HG02623 (cell line): Measurements from ENCODE around the gene TRIM72.
A peak's percentile ranks its signal among the peaks of the same experiment; 100 is the strongest.
"Not testable (repeated sequence)": the region's sequence is repeated elsewhere in the genome, so short reads cannot be mapped to it uniquely, and the experiment has no call there.

Source experiments
- ATAC-seq: cut with Tn5 transposase; IDR thresholded peaks from one replicate; pipeline ENCODE4 v1.9.1; 2021; ENCODE audit warnings: moderate library complexity; ENCODE audit not compliant: unreplicated experiment

The TRIM72 gene

DNA sequence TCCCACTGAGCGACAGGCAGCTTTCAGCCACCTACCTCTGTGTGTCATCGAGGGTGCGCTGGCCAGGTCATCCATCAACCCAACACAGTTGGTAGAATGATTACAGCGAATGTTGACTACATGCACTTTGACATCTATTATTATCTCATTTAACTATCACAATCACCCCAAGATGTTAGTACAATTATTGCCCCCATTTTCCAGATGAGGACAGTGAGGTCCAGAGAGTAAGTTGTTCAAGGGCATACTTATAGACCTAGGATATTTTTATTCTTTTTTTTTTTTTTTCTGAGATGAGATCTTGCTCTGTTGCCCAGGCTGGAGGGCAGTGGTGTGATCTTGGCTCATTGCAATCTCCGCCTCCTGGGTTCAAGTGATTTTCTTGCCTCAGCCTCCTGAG, 37.5 kb downstream of the TRIM72 start:
- ATAC-seq = no peak

DNA sequence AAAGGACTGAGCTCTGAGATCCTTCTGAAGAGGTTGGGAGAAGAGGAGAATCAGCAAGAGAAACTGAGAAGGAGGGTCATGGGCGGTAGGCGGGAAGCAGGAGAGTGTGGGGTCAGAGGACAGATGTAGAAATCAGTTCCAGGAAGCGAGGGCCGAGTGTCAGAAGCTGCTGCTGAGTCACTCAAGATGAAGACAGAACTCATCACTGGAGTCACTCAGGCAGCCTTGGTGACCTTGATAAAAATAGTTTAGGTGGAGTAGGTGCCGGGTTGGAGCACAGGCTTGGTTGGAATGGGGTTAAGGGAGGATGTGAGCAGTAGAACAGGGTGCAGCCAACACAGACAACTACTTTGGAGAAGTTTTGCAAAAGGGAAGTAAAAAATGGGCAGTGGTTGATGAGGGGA, 39.7 kb downstream of the TRIM72 start:
- no peak for ATAC-seq

DNA sequence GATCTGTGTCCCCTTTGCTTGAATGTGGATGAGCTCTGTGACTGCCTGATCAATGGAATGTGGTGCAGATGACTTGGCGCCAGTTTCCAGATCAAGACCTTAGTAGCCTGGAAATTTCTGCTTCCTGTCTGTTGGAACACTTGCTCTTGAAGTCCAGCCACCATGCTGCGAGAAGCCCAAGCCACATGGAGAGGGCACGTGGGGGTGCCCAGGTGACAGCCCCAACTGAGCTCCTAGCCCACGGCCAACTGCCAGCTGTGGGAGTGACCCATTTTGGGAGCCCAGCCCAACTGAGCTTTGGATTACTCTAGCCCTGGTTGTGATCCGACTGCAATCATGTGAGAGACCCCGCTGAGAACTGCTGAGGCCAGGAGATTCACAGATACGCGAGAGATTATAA, 42.5 kb downstream of the TRIM72 start:
- ATAC-seq = no peak

DNA sequence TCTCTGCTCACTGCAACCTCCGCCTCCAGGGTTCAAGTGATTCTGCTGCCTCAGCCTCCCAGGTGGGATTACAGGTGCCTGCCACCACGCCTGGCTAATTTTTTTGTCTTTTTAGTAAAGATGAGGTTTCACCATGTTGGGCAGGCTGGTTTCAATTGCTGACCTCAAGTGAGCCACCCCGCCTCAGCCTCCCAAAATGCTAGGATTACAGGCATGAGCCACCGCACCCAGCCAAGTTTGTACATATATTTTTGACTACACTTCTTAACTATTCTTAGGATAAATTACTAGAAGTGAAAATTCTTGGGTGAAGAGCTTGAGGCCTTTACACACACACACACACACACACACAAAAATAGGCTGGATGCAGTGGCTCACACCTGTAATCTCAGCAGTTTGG, 44.4 kb downstream of the TRIM72 start:
- ATAC-seq = no peak

DNA sequence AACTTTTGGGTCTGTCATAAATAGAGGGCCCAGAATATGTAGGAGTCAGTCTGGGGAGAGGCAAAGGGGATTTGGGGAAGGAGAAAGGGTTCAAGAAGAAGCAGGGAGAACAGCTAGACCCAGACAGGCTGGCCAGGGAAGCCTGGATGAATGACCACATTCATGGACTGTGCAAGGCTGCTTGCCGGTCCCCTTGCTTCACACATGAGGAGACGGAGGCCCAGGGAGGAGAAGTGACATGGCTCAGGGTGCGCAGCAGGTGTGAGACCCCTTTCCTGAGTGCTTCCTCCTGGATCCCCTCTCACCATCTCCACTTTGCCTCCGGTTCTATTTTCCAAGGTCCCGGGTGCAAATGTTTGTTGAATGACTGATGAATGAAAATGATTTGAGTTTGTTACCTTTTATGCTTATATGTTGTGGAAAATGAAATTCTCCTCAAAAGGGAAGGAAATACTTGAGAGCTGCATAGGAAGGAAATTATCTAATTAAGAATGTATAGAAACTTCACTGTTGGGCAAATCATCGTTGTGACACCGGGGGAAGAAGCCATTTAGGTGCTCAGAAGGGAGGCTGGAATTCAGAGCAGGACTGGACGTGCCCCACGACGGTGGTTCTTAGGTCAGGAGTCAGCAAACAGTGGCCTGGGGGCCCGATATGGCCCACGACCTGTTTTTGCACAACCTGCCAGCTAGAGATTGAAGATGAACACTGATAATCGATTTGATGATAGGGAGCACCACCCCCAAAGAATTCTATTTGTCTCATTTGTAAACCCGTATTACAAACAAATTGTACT, 46.4 kb downstream of the TRIM72 start:
- no peak for ATAC-seq

DNA sequence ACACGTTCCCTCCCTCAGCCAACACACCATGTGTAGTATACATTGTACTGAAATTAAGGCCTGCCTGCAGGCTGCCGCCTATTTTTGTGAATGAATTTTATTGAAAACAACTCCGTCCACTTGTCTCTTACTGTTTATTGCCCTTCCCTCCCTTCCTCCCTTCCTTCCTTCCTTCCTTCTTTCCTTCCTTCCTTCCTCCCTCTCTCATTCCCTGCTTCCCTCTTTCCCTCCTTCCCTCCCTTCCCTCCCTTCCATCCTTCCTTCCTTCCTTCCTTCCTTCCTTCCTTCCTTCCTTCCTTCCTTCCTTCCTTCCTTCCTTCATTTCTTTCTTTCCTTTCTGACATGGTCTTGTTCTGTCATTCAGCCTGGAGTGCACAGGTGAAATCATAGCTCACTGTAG, 48.2 kb downstream of the TRIM72 start:
- ATAC-seq = no peak

DNA sequence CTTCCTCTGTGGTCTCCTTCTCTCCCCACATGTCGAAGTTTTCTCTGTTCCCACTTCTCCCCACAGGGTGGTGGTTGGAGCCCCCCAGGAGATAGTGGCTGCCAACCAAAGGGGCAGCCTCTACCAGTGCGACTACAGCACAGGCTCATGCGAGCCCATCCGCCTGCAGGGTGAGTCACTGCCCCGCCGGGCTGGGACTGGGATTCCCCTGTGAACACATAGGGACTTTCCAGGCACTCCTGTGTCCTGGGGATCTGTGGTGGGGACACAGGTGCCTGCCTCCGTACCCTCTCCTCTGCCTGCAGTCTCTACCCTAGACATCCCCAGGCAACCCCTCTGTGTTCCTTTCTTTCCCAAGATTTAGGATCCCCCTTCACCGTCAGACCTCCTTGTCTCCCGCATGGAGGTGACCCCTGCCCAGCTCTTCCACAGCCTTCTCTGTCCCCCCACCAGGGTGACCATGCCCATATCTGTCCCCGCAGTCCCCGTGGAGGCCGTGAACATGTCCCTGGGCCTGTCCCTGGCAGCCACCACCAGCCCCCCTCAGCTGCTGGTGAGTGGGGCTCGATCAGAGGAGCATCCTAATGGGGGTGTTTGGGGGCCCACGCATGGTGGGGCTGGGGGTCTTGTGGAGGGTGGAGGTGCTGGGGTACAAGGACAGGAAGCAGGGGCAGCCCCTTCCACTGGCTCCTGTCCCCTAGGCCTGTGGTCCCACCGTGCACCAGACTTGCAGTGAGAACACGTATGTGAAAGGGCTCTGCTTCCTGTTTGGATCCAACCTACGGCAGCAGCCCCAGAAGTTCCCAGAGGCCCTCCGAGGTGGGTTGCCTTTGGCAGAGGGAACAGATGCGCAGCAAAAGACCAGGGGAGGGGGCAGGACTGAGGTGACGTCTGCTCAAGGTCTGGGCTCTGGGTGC, 51.7 kb downstream of the TRIM72 start:
- ATAC-seq = peak; percentile 85

DNA sequence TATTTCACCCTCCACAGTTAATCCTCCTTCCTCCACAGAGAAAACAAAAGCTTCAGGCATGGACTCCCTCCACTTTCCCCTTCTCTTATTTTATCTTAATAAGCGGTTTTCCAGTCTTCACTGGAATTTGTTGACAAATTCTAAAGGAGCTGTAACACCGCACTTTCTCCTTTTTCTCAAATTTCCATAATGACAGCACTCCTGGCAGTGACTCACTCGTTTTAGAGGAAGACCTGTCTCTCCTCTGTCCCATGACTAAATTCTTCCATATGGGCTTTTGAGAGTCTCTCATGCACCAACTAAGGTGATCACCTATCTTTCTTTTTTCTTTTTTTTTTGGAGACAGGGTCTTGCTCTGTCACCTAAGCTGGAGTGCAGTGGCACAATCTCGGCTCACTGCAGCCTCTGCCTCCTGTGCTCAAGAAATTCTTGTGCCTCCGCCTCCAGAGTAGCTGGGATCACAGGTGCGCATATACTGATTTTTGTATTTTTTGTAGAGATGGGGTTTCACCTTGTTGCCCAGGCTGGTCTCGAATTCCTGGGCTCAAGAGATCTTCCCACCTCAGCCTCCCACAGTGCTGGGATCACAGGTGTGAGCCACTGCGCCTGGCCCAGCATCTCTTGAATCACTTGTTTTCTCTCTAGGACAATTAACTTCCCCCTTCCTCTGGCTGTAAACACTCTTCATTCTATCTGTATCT, 53.6 kb downstream of the TRIM72 start:
- ATAC-seq = no peak

DNA sequence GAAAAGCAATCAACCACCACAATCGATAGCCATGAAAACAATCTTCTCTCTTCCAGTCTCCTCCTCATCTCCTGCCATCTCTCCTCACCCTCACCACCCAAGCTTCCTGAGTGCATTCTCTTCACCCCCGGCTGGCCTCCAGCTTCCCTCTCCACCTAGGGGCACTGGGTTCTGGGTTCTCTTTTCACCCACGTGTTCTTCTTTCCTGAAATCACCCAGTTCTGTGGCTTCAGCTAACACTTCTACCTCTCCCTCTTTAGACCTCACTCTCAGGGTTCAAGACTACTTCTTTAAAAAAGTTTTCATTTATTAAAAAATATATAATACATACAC, 54.1 kb downstream of the TRIM72 start:
- no peak for ATAC-seq

DNA sequence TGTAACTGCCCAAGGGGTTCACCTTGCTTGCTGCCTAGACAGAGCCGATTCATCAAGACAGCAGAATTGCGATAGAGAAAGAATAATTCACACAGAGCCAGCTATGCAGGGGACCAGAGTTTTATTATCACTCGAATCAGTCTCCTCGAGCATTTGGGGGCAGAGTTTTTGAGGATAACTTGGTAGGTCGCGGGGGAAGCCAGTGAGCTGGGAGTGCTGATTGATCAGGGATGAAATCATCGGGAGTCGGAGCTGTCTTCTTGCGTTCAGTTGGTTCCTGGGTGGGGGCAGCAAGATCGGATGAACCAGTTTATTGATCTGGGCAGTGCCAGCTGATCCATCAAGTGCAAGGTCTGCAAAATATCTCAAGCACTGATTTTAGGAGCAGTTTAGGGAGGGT, 55.0 kb downstream of the TRIM72 start:
- no peak for ATAC-seq

DNA sequence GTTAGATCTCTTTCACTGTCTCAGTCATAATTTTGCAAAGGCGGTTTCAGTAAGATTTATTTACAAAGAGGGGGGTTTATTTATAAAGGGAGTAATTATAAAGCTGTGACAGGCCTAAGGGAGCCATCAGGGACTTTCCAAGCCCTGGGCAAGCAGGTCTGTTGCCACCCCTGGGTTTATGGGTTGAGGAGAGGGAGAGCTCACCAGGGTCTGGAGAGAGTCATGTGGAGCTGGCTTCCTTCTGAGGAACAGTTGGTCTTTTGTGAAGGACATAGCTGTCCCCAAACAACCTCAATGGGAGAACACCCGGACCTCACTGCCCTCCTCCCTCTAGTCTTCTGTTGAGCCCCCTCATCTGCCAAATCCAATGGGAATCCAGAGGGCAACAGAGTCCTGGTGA, 55.6 kb downstream of the TRIM72 start:
- ATAC-seq = no peak

DNA sequence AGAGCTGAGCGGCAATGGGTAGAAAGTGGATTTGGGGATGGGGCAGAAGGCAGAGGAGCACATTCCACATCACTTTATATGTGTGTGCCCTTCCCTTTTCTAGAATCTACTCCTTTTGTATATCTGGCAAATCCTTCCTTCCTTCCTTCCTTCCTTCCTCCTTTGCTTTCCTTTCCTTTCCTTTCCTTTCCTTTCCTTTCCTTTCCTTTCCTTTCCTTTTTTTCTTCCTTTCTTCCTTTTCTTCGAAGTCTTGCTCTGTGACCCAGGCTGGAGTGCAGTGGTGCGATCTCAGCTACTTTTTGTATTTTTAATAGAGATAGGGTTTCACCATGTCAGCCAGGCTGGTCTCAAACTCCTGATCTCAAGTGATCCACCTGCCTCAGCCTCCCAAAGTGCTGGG, 56.1 kb downstream of the TRIM72 start:
- not testable (repeated sequence) for ATAC-seq

DNA sequence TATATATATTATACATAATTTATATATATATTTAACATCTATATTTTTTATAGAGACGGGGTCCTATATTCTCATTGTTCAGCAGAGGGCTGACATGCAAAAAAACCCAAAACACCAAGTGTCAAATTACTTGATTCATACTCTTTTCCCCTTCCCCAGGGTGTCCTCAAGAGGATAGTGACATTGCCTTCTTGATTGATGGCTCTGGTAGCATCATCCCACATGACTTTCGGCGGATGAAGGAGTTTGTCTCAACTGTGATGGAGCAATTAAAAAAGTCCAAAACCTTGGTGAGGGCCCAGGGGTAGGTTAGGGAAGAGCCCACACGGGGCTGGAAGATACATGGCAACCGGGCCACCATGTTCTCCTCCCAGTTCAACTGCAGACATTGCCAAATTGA, 56.9 kb downstream of the TRIM72 start:
- ATAC-seq = no peak

DNA sequence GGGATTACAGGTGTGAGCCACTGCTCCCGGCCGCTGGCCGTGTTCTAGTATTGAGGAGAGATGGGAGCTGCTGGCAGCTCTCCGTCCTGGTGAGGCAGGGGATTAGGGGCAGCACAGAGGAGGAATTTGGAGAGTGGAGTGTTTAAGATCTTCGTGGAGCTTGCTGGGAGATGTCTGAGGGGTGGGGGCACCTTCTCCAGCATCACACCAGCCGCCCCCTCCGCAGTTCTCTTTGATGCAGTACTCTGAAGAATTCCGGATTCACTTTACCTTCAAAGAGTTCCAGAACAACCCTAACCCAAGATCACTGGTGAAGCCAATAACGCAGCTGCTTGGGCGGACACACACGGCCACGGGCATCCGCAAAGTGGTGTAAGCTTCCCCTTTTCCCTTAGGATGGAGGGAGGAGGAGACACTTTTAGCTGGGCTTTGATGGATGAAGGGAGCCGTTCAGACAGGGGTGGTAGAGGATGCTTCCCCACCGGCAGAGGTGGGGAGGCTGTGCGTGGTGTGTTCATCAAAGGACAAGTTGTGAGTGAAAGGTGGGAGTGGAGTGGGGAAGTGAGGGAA, 57.8 kb downstream of the TRIM72 start:
- ATAC-seq = no peak

DNA sequence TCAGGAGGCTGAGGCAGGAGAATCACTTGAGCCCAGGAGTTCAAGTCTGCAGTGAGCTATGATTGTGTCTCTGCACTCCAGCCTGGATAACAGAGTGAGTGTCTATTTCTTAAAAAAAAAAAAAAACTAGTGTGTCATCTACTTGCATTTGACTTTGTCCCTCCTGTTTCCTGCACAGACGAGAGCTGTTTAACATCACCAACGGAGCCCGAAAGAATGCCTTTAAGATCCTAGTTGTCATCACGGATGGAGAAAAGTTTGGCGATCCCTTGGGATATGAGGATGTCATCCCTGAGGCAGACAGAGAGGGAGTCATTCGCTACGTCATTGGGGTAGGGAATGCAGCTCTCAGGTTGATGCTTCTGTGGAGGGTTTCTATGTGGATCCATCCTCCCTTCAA, 59.3 kb downstream of the TRIM72 start:
- no peak for ATAC-seq

DNA sequence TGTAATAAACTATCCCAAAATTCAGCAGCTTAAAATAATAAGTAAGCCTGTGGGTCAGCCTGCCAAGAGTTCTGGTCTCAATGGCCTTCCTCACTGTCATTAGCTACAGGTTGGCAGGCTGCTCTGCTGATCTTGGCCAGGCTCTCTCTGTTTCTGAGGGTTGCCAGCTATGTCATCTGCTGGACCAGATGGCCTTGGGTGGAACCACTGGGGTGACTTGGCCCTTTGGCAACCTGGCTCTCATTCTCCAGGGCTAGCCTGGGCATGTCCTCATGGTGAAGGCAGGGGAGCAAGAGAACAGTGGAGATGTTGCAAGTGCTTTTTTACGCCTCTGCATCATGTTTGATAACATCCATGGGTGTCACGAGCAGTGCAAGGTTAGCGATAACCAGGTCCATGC, 59.8 kb downstream of the TRIM72 start:
- no peak for ATAC-seq

DNA sequence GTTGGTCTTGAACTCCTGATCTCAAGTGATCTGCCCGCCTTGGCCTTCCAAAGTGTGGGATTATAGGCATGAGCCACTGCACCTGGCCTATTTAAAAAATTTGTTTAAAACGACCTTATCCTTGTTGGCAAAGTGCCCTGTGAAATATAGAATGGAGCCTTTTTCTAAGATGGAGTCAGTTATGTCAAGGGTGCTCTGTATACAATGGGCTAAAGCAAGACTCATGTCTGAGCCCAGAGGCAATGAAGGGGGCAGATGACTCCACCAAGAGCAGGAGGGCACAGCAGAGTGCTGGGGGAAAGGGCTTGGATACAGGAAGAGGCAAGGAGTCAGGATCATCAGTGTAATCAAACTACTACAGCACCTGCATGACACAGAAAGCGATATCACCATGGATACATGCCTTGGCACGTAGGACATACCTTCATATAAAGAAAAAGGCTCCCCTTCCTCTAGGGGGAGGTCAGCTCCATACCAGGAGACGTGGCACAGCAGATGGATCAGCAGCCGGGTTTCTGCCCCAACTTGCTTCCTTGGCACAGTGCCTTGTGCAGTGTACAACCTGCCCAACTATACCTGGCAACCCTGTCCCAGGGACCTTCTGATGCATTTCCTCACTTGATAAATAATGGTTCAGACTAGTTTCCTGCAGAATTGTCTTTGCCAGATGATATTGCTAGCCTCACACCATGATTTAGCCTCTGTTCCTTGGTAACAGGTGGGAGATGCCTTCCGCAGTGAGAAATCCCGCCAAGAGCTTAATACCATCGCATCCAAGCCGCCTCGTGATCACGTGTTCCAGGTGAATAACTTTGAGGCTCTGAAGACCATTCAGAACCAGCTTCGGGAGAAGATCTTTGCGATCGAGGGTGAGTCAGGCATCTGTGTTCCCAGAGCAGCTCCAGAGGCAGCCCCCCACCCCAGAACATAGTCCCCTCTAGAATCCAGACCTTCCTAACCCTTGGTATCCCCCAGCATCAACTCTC, 61.2 kb downstream of the TRIM72 start:
- ATAC-seq = no peak

DNA sequence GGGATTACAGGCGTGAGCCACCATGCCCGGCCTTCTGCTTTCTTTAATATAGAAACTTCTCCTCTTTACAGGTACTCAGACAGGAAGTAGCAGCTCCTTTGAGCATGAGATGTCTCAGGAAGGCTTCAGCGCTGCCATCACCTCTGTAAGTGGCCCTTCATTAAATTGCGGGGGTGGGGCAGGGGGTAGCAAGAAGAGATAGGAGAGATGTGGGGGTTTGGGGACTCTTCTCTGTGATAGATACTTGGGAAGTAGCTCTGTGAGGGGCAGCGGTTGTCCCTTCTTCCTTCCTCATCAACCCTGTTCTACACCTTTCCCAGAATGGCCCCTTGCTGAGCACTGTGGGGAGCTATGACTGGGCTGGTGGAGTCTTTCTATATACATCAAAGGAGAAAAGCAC, 62.7 kb downstream of the TRIM72 start:
- no peak for ATAC-seq

DNA sequence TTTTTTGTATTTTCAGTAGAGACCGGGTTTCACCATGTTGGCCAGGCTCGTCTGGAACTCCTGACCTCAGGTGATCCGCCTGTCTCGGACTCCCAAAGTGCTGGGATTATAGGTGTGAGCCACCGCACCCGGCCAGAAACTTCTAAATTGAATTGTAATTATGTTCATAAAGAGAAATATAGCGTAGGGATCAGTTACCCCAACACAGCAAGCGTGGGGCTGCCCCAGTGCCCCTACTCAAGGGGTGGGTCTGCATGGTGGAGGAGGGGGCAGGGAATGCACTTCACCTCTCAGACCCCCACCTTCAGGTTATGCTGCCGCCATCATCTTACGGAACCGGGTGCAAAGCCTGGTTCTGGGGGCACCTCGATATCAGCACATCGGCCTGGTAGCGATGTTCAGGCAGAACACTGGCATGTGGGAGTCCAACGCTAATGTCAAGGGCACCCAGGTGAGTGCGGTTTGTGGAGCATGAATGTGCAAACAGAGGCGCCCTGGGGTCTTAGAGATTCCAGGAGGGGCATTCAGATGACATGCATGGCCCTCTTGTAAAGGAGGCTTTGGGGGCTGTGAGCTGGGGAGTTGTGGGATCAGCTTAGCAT, 63.8 kb downstream of the TRIM72 start:
- ATAC-seq = no peak

DNA sequence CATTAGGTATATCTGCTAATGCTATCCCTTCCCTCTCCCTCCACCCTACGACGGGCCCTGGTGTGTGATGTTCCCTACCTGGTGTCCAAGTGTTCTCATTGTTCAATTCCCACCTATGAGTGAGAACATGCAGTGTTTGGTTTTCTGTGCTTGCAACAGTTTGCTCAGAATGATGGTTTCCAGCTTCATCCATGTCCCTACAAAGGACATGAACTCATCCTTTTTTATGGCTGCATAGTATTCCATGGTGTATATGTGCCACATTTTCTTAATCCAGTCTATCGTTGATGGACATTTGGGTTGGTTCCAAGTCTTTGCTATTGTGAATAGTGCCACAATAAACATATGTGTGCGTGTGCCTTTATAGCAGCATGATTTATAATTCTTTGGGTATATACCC, 64.9 kb downstream of the TRIM72 start:
- ATAC-seq = not testable (repeated sequence)
